Glutamatergic neuron (in vitro differentiated cells): ENCODE measurements around the gene TRPM3. TPM values are rescaled to one million over a fixed set of nuclear protein-coding genes. Genes with fewer than 3 reads are reported as not detected.

Source experiments
- DNase-seq: peaks from one replicate; pipeline ENCODE4 v3.0.0; 2022
- H3K27ac Mint-ChIP-seq: one replicate; pipeline ENCODE4 v1.8.0; 2020; ENCODE audit warnings: mild to moderate bottlenecking, mixed read lengths, inconsistent platforms; ENCODE audit not compliant: unreplicated experiment
- H3K27me3 Mint-ChIP-seq: one replicate; pipeline ENCODE4 v1.8.0; 2020; ENCODE audit warnings: mild to moderate bottlenecking, moderate library complexity, mixed read lengths, inconsistent platforms; ENCODE audit not compliant: unreplicated experiment
- H3K36me3 Mint-ChIP-seq: one replicate; pipeline ENCODE4 v1.8.0; 2020; ENCODE audit warnings: mild to moderate bottlenecking, mixed read lengths, inconsistent platforms; ENCODE audit not compliant: unreplicated experiment
- H3K4me1 Mint-ChIP-seq: one replicate; pipeline ENCODE4 v1.8.0; 2020; ENCODE audit warnings: mild to moderate bottlenecking, low read depth, mixed read lengths, inconsistent platforms; ENCODE audit not compliant: unreplicated experiment
- H3K4me3 Mint-ChIP-seq: one replicate; pipeline ENCODE4 v1.8.0; 2020; ENCODE audit warnings: mild to moderate bottlenecking, mixed read lengths, inconsistent platforms; ENCODE audit not compliant: unreplicated experiment
- H3K9me3 Mint-ChIP-seq: one replicate; pipeline ENCODE4 v1.8.0; 2020; ENCODE audit warnings: mild to moderate bottlenecking, moderate library complexity, mixed read lengths, inconsistent platforms; ENCODE audit not compliant: unreplicated experiment
- CTCF ChIP-seq: fragments of 200-600 bp; sonication (generic); IDR thresholded peaks from one replicate; pipeline ENCODE4 v1.5.0; 2021; ENCODE audit not compliant: partially characterized antibody, unreplicated experiment
- total RNA-seq: library from RNA; stranded (reverse); fragmentation: NEBNext Ultra II Directional; extraction: Animal tissue kit (Norgen Biotek cat#: 25700); gene quantifications from one replicate; pipeline ENCODE4 v1.2.1, GENCODE V29; 2021; ENCODE audit not compliant: unreplicated experiment

The TRPM3 gene
- total RNA-seq, 1 donor from 2014 or later, result 3.3 TPM

- DNase-seq, result no peak
- no peaks in the 10 kb centered on the region for H3K4me1 Mint-ChIP-seq
- TF ChIP-seq CTCF, result no peak
- no peak overlapping the region for H3K4me3 Mint-ChIP-seq
- no peaks in the 10 kb centered on the region for H3K9me3 Mint-ChIP-seq
- no peaks in the 10 kb centered on the region for H3K36me3 Mint-ChIP-seq
- H3K27ac Mint-ChIP-seq, result no peak overlapping the region
- no peaks in the 10 kb centered on the region for H3K27me3 Mint-ChIP-seq
Observed at GRCh38 chr9:70677055-70677735, 444.2 kb downstream of the TRPM3 start.

- Mint-ChIP-seq H3K27me3 (no peaks in the 10 kb centered on the region), H3K4me1 (no peaks in the 10 kb centered on the region), H3K36me3 (no peaks in the 10 kb centered on the region), H3K27ac (no peak overlapping the region), H3K9me3 (no peaks in the 10 kb centered on the region), H3K4me3 (no peak overlapping the region)
- DNase-seq, result no peak
- TF ChIP-seq CTCF, result no peak
Observed at GRCh38 chr9:70675868-70676370, 445.5 kb downstream of the TRPM3 start.

- no peaks in the 10 kb centered on the region for H3K9me3 Mint-ChIP-seq
- no peak for TF ChIP-seq CTCF
- H3K27me3 Mint-ChIP-seq, result no peaks in the 10 kb centered on the region
- no peak overlapping the region for H3K4me3 Mint-ChIP-seq
- no peaks in the 10 kb centered on the region for H3K4me1 Mint-ChIP-seq
- H3K27ac Mint-ChIP-seq, result no peak overlapping the region
- H3K36me3 Mint-ChIP-seq, result no peaks in the 10 kb centered on the region
- no peak for DNase-seq
Observed at GRCh38 chr9:70673844-70674243, 447.6 kb downstream of the TRPM3 start.

GRCh38 chr9:70672161-70672649, 449.2 kb downstream of the TRPM3 start:
- Mint-ChIP-seq H3K27me3 (no peaks in the 10 kb centered on the region), H3K4me1 (no peaks in the 10 kb centered on the region), H3K9me3 (no peaks in the 10 kb centered on the region), H3K27ac (no peak overlapping the region), H3K36me3 (no peaks in the 10 kb centered on the region), H3K4me3 (no peak overlapping the region)
- TF ChIP-seq CTCF, result no peak
- no peak for DNase-seq

GRCh38 chr9:70668751-70669150, 452.7 kb downstream of the TRPM3 start:
- no peaks in the 10 kb centered on the region for H3K9me3 Mint-ChIP-seq
- H3K4me1 Mint-ChIP-seq, result no peaks in the 10 kb centered on the region
- H3K27me3 Mint-ChIP-seq, result no peaks in the 10 kb centered on the region
- TF ChIP-seq CTCF, result no peak
- no peaks in the 10 kb centered on the region for H3K36me3 Mint-ChIP-seq
- no peak for DNase-seq
- no peak overlapping the region for H3K4me3 Mint-ChIP-seq
- no peak overlapping the region for H3K27ac Mint-ChIP-seq
